ENCODE measurements around the gene PKD2. TPM values are rescaled to one million over a fixed set of nuclear protein-coding genes. Genes with fewer than 3 reads are reported as not detected.
"Not testable (repeated sequence)": the region's sequence is repeated elsewhere in the genome, so short reads cannot be mapped to it uniquely, and the experiment has no call there.

PKD2 gene
- total and polyA plus RNA-seq, 10 donors, result 3.5 to 23.0 (median 15.5) TPM

- H3K27me3 ChIP-seq (replicated peaks in 1 of 7), result no peaks in the 10 kb centered on the region
Observed at GRCh38 chr4:88022289-88022688, 14.9 kb downstream of the PKD2 start.

GRCh38 chr4:88025868-88026661, 18.6 kb downstream of the PKD2 start:
- H3K27ac ChIP-seq; intact Hi-C loops (cut with DNase I; ENCODE audit: low total_unique reads); DNase-seq; H3K27me3 ChIP-seq (replicated peaks in 1 of 7); H3K4me3 ChIP-seq: not testable (repeated sequence)
- peaks cover 0 to 23% (median 19%) of the 10 kb centered on the region in 8 donors for H3K9me3 ChIP-seq
- H3K36me3 ChIP-seq, result peaks cover 0 to 33% (median 0%) of the 10 kb centered on the region in 6 donors
- peaks cover 0 to 11% (median 0%) of the 10 kb centered on the region in 6 donors for H3K4me1 ChIP-seq
- 90 to 99% (median 95%) methylated on average over 6 of the region's 6 CpGs for WGBS, 5 donors

More at GRCh38 chr4:88022289-88022688, 14.9 kb downstream of the PKD2 start:
- H3K27ac ChIP-seq, result no peak overlapping the region
- H3K4me1 ChIP-seq, result peaks cover 0 to 12% (median 4%) of the 10 kb centered on the region in 6 donors
- H3K9me3 ChIP-seq, result peaks cover 0 to 23% (median 19%) of the 10 kb centered on the region in 8 donors
- H3K36me3 ChIP-seq, result peaks cover 0 to 40% (median 0%) of the 10 kb centered on the region in 6 donors
- no peak for DNase-seq
- no peak for TF ChIP-seq POLR2AphosphoS5 (IDR thresholded peaks at IDR 0.05)
- no peak for TF ChIP-seq CTCF (IDR thresholded peaks at IDR 0.05 in 8 of 11, conservative IDR thresholded peaks at IDR 0.05 in 3 of 11)
- no peak for TF ChIP-seq POLR2A (IDR thresholded peaks at IDR 0.05)
- H3K4me3 ChIP-seq, result no peak overlapping the region
- intact Hi-C loops (cut with DNase I; ENCODE audit: low total_unique reads), result no loop called here

GRCh38 chr4:88027611-88028608, 20.5 kb downstream of the PKD2 start:
- Histone ChIP-seq H3K27me3 (replicated peaks in 1 of 7) (no peaks in the 10 kb centered on the region), H3K4me1 (peaks cover 0 to 11% (median 0%) of the 10 kb centered on the region in 6 donors), H3K36me3 (peaks cover 0 to 28% (median 0%) of the 10 kb centered on the region in 6 donors), H3K27ac (peak overlapping the region in 5 of 8 donors; percentile 17 to 38 (median 35)), H3K4me3 (no peak overlapping the region), H3K9me3 (peaks cover 0 to 23% (median 19%) of the 10 kb centered on the region in 8 donors)
- intact Hi-C loops (cut with DNase I; ENCODE audit: low total_unique reads), result no loop called here
- WGBS, 5 donors, result 42 to 65% (median 45%) methylated on average over 4 of the region's 4 CpGs
- DNase-seq, result no peak
- TF ChIP-seq CTCF (IDR thresholded peaks at IDR 0.05 in 8 of 11, conservative IDR thresholded peaks at IDR 0.05 in 3 of 11) (no peak), POLR2A (IDR thresholded peaks at IDR 0.05) (no peak), POLR2AphosphoS5 (IDR thresholded peaks at IDR 0.05) (no peak)

GRCh38 chr4:88028946-88029345, 21.5 kb downstream of the PKD2 start:
- Histone ChIP-seq H3K4me1 (peaks cover 0 to 11% (median 0%) of the 10 kb centered on the region in 6 donors), H3K27ac (no peak overlapping the region), H3K36me3 (peaks cover 0 to 28% (median 0%) of the 10 kb centered on the region in 6 donors), H3K4me3 (no peak overlapping the region), H3K9me3 (peaks cover 0 to 23% (median 19%) of the 10 kb centered on the region in 8 donors), H3K27me3 (replicated peaks in 1 of 7) (no peaks in the 10 kb centered on the region)
- 40 to 69% (median 61%) methylated on average over 3 of the region's 3 CpGs for WGBS, 5 donors
- no peak for DNase-seq
- intact Hi-C loops (cut with DNase I; ENCODE audit: low total_unique reads), result no loop called here
- TF ChIP-seq POLR2AphosphoS5 (IDR thresholded peaks at IDR 0.05), result no peak

Measured in spleen (tissue), 11 donors.